C4-2B (cell line): ENCODE data around the gene CTNNA3.

Experiments used
- H3K27ac ChIP-seq: fragments of 450-650 bp; 2 replicates; pipeline ENCODE4 v1.5.1; 2017
- CTCF ChIP-seq: fragments of 450-650 bp; conservative IDR thresholded peaks from 2 replicates; pipeline ENCODE4 v1.5.1; 2017; ENCODE audit warnings: mild to moderate bottlenecking
- ZFX ChIP-seq: fragments of 450-650 bp; IDR thresholded peaks from 2 replicates; pipeline ENCODE4 v1.6.1; 2017

CTNNA3 gene

GRCh38 chr10:66277481-66277880, 1418.5 kb downstream of the CTNNA3 start:
- no peak overlapping the region for H3K27ac ChIP-seq
- peak; percentile 38 for TF ChIP-seq CTCF
- no peak for TF ChIP-seq ZFX

GRCh38 chr10:66273966-66274519, 1422.0 kb downstream of the CTNNA3 start:
- TF ChIP-seq CTCF (no peak; the same call in 1 of the 2 replicates), ZFX (no peak)
- no peak overlapping the region for H3K27ac ChIP-seq

DNA sequence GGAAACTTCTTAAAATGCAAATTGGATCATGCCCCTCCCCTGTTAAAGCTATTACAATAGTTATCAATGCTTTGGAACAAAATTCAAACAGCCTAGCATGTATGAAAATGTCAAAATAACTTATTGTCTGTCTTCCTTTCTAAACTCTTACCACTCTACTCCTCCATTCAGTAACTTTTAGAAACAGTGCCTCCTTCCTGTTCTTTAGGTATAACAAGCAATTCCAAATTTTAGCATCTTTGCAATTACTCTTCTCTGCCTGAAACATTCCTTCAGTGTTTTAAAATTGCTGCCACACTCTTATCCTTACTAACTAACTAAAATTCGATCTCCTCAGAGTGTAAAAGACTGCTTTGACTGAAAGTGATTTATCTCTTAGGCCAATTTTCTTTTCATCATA, 1430.6 kb downstream of the CTNNA3 start:
- H3K27ac ChIP-seq, result no peak overlapping the region
- TF ChIP-seq ZFX (no peak), CTCF (no peak)

GRCh38 chr10:66259836-66260235, 1436.2 kb downstream of the CTNNA3 start:
- TF ChIP-seq CTCF, result no peak
- TF ChIP-seq ZFX, result no peak
- H3K27ac ChIP-seq, result no peak overlapping the region

DNA sequence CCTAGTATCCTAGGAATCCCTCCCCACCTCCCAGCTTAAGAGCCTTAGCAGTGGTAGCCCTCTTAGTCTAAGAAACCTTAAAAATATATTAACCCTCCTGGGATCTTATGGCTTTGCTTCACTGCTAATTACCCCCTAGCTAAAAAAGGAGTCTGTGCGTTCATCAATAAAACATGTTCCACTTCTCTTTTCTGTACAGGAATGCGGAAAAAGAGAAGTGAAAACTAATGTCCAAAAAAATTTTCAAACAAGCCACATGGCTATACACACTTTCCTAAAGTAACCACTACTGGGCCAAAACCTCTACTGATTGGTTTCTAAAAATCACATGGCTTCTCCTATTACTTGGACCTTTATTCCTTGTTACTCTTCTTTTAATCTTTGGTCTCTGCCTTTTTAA, 1437.3 kb downstream of the CTNNA3 start:
- no peak overlapping the region for H3K27ac ChIP-seq
- TF ChIP-seq CTCF, result no peak
- no peak for TF ChIP-seq ZFX

- TF ChIP-seq CTCF (no peak), ZFX (no peak)
These were observed 1438.2 kb downstream of the CTNNA3 start for GRCh38 chr10:66257801-66258200.

DNA sequence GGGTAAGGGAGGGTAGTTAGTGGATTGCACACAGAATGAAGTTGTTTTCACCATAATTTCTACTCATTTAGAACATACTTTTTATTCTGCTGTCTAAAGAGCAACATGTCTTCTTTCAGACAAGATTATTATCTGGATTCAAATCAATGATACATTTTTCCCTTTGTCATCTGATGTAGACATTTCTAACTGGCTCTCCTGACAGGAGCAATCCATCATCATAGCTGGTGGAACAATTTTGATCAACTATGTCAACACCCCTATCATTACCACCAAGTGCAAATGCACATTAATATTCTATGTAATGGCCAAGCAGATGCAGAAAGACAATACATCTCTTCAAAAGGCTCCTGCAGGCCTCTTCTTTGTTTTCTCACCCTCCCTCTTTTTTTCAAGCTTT, 1443.0 kb downstream of the CTNNA3 start:
- H3K27ac ChIP-seq, result no peak overlapping the region
- TF ChIP-seq ZFX (no peak), CTCF (no peak)

More at GRCh38 chr10:66257801-66258200, 1438.2 kb downstream of the CTNNA3 start:
- no peak overlapping the region for H3K27ac ChIP-seq
